Activated CD4-positive, alpha-beta T cell treated with anti-CD3 and anti-CD28 coated beads for 1 hour (primary cell): ENCODE results near the gene CYP19A1.
"Not testable (repeated sequence)": the region's sequence is repeated elsewhere in the genome, so short reads cannot be mapped to it uniquely, and the experiment has no call there.

Experiments used
- DNase-seq: peaks from one replicate; pipeline ENCODE4 v3.0.0-alpha.2; 2020

CYP19A1 gene

DNA sequence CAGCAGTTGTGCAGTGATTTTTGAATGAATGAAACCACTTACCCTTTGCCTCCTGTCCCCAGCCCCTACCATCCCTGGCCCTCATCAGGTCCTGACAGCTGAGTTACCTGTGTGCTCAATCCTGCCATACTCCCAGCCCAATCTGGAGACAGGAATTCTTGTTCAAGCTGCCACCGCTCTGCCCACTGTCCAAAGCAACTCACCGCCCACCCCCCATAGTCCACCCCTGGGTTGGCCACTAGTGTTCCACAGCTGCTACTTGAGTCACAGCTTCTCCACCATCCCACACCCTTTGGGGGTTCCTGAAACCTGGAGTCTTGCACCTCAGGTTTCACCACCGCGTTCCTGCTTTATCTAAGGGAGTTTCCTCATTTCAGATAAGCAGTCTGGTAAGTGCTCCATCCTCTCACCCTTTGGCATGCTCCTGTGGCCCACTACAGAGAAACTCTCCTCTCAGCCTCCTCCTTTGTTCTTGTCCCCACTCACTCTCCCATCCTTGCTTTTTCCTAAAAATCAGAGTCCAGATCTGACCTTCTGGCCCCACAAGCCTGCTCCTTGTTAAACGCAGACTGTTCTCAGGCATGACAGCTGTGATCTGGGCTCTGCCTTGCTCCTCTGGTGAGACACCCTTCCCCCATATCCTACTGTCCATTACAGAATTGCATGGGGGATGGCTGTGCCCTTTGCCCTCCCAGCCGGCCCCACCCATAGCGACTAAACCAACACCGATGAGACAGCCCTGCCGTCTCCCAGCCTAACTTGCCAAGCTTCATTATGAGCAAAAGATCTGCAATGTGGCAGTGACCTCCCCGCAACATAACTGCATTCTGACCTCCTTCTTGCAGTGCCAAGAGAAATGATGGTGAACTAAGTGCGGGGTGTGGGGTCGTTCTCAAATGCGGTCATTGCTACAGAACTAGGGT lies 50.0 kb downstream of the CYP19A1 start:
- no peak for DNase-seq

DNA sequence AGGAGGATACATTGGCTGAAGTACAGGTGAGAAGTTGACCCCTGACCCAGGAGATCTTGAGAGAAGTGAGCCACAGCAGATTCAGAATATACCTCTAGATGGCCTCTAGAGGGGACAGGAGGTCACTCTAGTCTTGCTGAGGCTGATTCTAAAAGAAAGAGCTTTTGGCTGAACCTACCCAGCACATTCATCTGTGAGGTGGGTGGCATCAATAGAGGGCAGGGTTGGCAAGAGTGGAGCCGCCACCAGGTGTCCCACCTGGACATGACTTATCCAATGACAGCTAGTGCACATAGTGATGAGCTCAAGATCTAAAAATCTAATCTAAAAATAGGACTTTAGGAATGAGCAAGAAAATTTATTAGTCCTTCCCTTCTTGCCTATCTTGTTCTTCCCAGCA lies 51.6 kb downstream of the CYP19A1 start:
- no peak for DNase-seq

DNA sequence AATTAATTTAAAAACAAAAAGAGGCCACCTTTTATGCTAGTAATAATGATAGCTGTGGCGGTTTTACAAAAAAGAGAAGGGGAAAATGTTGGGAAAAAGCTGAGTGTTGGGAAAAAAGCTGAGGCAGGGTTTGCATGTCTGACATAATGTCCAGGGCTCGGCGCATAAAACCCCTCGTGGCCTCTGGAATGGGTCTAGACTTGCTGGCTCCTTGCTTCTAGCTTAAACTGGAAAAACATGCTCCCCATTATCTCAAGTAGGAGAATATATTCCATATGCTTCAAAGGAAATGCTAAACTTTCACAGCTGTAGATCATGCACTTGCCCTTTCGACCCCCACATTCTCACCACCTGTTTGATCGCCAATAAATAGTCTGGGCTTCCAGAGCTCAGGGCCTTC lies 53.0 kb downstream of the CYP19A1 start:
- no peak for DNase-seq

DNA sequence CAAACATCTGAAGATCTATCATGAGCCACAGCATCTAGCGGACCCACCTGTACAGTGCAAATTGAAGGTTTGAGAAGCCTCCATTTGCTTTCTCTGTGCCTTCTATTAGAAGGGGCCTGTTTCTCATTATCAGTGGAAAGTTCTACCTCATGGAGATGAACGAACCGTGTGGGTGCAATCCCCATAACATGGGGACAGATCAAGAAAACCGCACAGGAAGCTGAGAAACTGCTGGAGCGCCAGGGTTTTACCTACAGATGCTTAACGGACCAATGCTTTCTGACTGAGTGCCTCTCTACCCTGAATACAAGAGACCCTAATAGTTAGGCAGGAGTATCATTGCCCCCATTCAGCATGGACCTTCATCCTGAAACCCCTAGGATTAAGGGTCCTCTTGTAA lies 53.5 kb downstream of the CYP19A1 start:
- no peak for DNase-seq

DNA sequence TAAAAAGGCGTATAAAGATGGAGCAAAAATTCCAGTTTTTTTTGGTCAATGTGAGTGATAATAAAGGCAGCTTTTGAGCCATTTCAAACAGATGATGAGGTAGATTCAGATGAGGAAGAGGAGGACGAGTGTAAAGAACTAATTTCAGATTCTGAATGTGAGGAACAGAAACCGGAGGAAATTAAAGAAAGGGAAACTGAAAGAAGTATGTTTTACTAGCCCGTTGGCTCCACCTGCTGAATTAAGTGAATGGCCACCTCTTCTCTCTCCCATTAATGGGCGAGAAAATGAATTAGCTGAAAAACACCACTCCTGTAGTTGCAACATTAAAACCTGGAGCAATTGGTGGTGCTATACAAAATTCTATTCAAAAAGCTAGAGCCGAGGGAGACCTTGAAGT lies 55.4 kb downstream of the CYP19A1 start:
- no peak for DNase-seq

DNA sequence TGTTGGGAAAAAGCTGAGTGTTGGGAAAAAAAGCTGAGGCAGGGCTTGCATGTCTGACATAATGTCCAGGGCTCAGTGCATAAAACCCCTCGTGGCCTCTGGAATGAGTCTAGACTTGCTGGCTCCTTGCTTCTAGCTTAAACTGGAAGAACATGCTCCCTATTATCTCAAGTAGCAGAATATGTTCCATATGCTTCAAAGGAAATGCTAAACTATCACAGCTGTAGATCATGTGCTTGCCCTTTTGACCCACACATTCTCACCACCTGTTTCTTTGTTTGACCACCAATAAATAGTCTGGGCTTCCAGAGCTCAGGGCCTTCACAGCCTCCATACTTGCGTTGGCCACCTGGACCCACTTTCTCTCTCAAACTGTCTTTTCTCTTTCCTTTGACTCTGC lies 56.2 kb downstream of the CYP19A1 start:
- not testable (repeated sequence) for DNase-seq

DNA sequence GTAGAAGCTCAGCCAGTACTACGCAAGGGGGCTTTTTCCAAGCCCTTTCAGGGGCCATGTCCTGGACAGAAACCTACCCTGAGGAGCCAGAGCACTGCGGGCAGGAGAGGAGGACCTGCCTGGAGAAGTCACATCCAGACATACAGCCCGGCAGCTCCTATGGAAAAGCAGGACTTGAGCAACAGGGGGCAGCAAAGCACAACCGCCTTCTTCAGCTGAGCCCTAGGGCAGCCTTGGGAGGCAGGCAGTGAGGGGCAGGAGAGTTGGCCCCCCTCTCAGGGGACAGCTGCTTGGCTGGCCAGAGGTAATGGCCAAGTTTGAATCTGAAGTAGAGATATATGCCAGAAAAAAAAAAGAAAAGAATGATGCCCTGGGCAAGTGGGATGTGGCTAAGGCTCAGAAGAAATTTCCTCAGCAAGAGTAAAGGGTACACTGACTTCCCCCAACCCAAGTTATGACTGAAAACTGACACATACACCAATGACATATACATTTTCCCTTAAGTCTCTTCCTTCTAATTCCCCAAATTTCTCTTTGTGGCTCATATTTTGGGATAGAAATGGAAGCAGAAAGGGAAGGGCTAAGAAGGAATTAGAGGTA lies 56.9 kb downstream of the CYP19A1 start:
- no peak for DNase-seq

DNA sequence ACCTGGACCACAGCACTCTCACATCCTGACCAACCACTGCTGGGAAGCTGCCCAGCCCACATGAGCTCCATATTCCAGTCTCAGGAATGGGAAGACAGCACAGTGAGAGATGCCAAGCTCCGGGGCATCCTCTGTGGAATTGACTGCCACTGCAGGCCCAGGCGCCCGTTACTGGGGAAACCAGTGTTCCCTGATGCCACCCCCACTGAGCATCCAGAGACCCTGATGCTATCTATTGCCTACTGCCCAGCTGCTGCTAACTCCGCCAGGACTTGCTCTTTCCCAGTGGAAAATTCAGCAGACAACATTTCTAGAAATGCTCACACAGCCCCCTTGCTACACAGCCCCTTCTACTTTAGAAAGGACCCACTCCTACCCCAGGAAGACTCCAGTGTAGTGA lies 57.6 kb downstream of the CYP19A1 start:
- no peak for DNase-seq

DNA sequence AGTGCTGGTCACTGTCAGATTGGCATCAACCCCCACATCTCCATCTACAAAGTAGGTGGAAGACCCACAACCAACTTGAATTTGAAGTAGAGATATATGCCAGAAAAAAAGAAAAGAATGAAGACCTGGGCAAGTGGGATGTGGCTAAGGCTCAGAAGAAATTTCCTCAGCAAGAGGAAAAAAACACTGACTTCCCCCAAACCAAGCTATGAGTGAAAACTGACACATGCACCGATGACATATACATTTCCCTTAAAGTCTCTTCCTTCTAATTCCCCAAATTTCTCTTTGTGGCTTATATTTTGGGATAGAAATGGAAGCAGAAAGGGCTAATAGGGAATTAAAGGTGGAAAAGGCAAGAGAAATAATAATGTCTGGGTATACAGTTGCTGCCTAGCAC lies 59.0 kb downstream of the CYP19A1 start:
- no peak for DNase-seq

DNA sequence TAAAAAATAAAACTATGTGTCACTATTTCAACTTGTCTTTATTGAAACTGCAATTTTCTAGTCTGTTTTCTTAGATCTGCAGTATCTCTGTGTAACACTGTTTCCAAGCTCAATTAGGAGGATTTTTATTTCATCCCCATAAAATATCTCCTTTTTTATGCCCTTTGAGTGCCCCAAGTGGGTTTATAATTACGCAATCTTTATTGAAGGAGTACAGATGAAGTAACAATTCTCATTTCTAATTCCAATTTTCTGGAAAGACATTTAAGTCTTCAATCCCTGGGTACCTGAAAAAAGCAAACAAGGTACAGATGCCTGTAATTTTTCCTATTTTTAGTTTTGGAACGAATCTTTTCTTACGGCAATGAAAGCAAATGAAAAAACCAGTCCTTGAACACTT lies 61.3 kb downstream of the CYP19A1 start:
- no peak for DNase-seq

DNA sequence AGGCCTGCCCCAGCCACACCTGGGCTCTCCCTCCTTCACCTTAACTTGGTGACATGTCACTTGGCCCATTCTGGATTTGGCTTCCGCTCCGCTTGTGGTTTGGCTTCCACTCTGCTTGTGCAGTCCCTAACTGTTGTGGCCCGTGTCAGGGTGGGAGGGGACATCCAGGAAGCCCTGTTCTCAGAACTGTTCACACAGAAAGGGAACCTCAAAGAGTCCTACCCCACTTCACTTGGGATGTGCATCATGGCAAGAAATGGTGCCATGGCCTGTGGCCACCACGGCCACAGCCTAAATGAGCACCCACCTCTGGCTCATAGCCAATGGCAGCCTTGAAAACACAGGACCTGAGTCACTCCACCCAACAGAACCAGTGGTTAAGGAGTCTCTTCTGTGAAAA lies 63.4 kb downstream of the CYP19A1 start:
- no peak for DNase-seq

DNA sequence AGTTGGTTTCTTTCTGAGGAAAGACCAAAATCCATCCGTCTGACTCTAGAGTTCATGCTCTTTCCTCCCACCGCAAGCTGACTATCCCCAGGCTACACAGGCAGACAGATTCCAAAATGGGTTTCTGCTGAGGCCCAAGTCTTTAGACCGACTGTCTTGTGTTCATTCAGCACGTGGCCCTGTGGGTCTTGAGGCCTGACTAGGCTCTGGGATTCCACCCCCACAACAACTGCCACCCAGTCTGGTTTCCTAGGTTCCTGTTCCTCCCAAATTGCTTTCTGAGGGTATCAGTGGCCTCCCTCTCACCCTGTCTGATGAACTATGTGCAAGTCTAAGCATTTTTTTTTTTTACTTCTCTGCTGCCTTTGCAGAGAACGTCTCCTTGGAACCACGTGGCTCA lies 67.7 kb downstream of the CYP19A1 start:
- DNase-seq, result no peak

DNA sequence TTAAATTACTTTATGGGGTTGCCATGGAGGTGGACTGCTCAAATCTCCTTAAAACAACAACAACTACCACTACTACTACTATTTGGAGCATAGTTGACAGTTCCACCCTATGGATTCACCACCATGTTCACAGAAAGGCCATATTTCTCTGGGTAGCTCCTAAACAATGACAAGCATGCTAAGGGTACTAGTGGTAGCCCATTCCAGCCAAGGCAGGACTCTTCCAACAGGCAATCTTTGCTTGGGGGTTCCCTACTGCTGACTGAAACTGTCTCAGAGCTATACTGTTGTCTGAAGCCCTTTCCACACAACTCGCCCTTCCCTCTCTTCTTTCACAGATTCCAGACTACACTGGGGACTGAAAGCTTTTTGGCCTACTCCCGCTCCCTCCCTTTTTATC lies 68.9 kb downstream of the CYP19A1 start:
- DNase-seq, result no peak

DNA sequence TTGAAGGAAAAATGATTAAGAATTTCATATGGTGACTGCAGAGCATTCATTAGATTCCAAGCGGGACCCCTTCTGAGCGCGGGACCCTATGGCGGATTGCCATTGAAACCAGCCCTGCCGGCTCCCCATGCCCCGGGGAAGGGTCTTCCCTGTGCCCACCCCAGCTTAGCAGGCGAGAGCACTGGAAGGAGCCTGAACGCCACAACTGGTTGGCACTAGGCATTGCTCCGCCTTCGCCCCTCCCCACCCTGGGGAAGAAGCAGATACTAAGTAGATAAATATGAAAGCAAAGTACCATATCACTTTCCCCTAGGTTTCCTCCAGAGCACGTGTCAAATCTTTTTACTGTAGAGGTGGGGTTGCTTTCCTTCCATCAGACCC lies 70.7 kb downstream of the CYP19A1 start:
- DNase-seq, result no peak

DNA sequence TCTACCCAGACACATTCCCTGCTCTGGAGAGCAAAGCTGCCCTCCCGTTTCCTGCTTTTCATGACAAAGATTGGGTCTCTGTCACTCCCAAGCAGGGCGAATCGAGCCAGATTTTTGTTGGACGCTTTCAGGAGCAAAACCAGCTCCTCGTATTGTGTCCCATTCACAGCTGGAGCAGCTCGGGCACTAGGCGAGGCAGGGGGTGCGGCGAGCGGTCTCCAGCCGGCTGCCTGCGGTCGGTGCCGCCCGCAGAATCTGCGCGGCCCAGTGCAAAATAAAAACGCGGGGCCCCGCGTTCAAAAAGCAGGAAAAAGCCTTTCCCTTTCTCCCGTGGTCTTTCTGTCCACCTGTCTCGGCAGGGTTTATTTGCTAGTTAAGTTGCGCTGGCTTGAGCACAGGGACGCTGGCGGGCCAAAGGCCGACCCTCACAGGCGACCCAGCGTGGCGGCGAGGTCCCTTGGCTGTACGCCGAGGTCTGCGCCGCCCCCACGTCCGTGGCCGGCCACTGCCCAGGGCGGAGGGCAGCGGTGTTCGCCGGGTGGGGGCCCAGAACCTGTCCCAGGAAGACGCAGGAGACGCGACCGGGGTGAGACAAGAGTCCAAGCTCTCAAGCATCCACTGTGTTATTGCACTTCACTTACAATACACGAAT lies 71.2 kb downstream of the CYP19A1 start:
- no peak for DNase-seq

DNA sequence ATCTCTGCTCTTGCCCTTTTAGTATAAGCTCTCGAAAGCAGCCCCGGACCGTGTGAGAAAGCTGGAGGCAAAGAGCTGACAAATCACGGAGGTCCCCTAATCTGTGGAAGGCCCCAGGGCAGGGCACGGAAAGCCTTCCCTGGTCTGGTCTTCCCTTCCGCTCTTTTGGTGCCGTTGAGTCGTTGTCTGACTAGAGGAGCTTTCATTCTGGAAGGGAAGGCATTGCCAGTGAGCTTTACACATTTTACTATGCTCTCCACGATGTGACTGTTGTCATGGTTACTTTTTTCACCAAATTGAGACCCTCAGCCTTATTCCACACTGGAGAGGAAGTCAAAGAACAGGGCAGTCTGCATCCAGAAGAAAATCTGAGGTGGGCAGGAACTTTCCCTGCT lies 71.7 kb downstream of the CYP19A1 start:
- DNase-seq, result no peak

DNA sequence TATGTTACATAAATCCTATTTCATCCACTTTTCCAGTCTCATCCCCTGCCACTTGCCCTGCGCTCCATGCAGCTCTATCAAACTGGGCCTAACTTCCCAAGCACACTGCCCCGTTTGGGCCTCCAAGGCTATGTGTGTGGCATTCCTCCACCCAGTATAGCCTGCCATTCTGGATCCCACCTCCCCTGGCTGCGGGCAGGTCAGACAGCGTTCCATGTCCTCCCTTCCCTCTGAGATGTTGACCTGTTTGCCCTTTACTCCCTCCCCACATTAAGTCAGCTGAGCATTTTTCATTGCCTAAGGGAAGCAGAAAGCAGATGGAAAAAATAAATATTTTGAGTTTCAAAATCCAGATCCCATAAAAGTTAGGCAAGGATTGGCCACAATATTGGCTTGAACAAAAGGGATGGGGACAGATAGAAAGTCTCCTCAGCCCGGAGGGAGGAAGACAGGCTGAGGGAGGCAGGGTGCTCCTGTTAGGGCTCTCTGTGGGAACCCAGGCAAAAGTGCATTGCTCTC lies 73.3 kb downstream of the CYP19A1 start:
- no peak for DNase-seq

DNA sequence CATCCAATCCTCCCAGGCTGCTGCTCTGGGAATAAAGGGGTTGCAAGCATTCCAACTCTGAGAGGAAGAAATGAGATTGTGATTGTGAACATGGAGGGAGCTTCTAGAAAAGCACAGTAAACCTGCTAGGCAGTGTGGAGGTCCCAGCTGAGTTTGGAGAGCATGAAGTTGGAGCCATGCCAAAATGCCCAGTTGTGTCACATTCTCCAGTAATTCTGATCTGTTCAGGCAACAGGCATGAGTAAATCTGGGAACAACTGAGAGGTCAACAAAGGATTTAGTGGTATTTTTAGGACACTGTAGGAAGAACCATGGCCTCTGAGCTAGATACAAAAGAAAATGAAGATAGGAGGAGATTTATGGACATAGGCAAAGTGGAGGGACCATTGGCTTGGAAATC lies 74.7 kb downstream of the CYP19A1 start:
- DNase-seq, result no peak

DNA sequence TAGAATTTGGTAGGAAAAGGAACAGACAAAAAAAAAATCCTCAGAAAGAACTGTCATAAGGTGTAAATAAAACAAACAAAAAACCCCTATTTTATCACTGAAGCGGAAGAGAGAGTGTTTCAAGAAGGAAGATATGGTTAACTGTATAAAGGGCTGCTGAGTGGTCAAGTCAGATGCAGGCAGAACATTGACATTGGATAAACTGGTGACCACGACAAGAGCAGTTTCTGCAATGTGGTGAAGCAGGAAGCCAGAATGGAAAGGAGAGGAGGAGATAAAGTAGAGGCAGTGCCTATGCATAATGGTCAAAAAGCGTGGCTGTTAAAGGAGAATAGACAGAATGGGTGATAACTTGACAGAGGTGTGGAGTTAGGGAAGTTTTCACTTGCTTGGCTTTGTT lies 75.3 kb downstream of the CYP19A1 start:
- no peak for DNase-seq

DNA sequence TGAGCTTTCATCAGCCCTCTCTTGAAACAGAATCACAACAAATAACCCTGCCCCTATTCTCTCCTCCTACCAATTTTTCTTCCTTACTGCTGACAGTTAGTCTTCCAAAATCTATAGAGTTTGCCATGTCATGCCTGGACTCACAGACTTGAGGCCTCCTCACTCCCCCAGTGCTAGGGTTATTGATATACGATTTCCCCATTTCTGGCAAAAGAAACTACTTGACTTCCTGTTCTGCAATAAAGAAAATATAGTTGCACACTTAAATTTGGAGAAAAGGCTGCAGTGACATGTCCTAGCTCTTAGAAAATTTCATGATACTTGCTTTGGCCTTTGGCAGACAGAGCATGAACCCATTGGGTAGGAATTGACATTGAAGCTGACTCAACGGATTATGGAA lies 75.9 kb downstream of the CYP19A1 start:
- DNase-seq, result no peak

DNA sequence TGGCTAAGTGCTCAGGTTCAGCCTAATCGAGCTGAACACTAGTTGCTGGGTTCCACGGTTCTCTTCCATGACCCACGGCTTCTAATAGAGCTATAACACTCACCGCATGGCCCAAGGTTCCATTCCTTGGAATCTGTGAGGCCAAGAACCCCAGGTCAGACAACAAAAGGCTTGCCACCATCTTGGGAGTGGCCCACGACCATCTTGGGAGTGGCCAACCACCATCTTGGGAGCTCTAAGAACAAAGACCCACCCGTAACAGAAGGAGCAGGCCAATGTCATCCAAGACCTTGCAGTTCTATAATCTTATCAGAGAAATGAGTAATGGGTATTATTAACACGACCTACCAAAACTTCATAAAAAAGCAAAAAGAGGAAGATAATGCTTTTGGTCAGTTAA lies 77.3 kb downstream of the CYP19A1 start:
- not testable (repeated sequence) for DNase-seq

DNA sequence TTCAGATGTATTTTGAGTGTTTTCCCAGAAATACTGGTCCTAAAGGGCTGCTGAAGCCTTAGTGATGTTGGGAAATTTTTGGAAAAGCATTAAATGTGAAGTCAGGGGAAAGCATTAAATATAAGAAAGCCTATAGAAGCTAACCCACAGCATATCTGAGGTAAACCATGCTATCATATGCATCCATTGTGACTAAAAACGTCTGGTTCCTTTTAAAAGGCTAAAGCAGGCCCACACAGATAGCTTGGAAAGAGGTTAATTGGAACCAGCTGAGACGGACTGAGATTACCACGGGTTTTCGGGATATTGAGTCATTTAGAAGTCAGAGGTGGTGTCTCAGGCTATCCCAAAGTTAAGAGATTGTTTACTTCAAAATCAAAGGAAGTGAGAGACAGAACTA lies 78.2 kb downstream of the CYP19A1 start:
- no peak for DNase-seq

DNA sequence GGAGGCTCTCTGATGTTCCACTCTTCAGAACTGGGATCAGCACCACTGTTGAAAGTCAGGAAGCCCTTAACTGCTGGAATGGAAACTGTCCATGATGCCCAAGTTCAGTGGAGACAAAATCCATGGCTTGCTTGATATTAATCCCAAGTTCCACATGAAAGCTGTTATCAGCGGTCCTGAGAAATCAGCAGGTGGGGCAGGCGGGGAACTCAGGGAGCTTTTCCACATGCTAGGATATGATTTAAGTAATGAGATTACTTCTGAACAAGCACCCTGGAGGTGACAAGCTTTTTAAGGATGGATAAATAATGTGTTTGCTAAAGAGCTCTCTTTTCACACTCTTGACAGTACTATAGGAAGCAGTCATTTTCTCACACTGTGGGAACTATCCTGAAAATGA lies 82.9 kb downstream of the CYP19A1 start:
- DNase-seq, result no peak

DNA sequence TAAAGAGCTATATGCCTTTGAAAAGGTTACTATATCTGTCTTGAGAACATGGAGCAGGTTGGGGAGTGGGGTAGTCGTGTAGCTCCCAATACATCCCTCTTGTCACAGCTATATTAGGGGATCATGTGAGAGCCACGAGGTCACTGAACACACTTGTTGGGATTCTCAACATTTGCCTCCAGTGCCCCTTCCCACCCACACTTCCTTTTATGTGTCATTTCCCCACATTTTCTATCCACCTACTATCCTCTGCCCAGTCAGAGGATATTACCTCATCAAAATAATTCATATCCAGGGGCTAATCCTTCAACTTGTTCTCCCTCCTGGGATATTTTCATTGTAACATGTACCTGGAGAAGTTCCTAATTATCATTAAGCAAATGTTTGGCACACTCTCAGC lies 85.0 kb downstream of the CYP19A1 start:
- no peak for DNase-seq
